ENCODE data around the gene GAA. TPM values are rescaled to one million over a fixed set of nuclear protein-coding genes. Genes with fewer than 3 reads are reported as not detected.

Gene GAA
- total RNA-seq, 3 donors from 2014 or later, result 16.1 to 18.6 (median 16.7) TPM

GRCh38 chr17:80092959-80093358 lies 8.4 kb upstream of the GAA start:
- Mint-ChIP-seq H3K27me3 (ENCODE audit: low read depth) (peaks cover 8% of the 10 kb centered on the region), H3K9me3 (no peaks in the 10 kb centered on the region), H3K4me1 (ENCODE audit: low read depth) (no peaks in the 10 kb centered on the region), H3K36me3 (ENCODE audit: insufficient read depth) (no peaks in the 10 kb centered on the region), H3K4me3 (no peak overlapping the region)
- no peak for ATAC-seq
- no peak for DNase-seq

- H3K36me3 Mint-ChIP-seq (ENCODE audit: insufficient read depth), result no peaks in the 10 kb centered on the region
- no peak overlapping the region for H3K4me3 Mint-ChIP-seq
- peaks cover 9% of the 10 kb centered on the region for H3K4me1 Mint-ChIP-seq (ENCODE audit: low read depth)
- ATAC-seq, result no peak
- no peak for DNase-seq
- H3K27me3 Mint-ChIP-seq (ENCODE audit: low read depth), result peaks cover 8% of the 10 kb centered on the region
- H3K9me3 Mint-ChIP-seq, result no peaks in the 10 kb centered on the region
Measured at GRCh38 chr17:80095038-80095843, 6.1 kb upstream of the GAA start.

- DNase-seq (no peak), ATAC-seq (no peak)
- H3K4me1 Mint-ChIP-seq (ENCODE audit: low read depth), result peaks cover 17% of the 10 kb centered on the region
- peaks cover 8% of the 10 kb centered on the region for H3K27me3 Mint-ChIP-seq (ENCODE audit: low read depth)
- H3K36me3 Mint-ChIP-seq (ENCODE audit: insufficient read depth), result no peaks in the 10 kb centered on the region
- no peak overlapping the region for H3K4me3 Mint-ChIP-seq
- H3K9me3 Mint-ChIP-seq, result no peaks in the 10 kb centered on the region
Measured at GRCh38 chr17:80095844-80096475, 5.4 kb upstream of the GAA start.

GRCh38 chr17:80096561-80097021 lies 4.8 kb upstream of the GAA start:
- Mint-ChIP-seq H3K4me1 (ENCODE audit: low read depth) (peaks cover 17% of the 10 kb centered on the region), H3K36me3 (ENCODE audit: insufficient read depth) (no peaks in the 10 kb centered on the region), H3K27me3 (ENCODE audit: low read depth) (peaks cover 8% of the 10 kb centered on the region), H3K9me3 (no peaks in the 10 kb centered on the region), H3K4me3 (no peak overlapping the region)
- ATAC-seq (no peak), DNase-seq (no peak)

GRCh38 chr17:80097127-80097621 lies 4.2 kb upstream of the GAA start:
- Mint-ChIP-seq H3K4me1 (ENCODE audit: low read depth) (peaks cover 23% of the 10 kb centered on the region), H3K36me3 (ENCODE audit: insufficient read depth) (no peaks in the 10 kb centered on the region), H3K9me3 (no peaks in the 10 kb centered on the region), H3K4me3 (no peak overlapping the region), H3K27me3 (ENCODE audit: low read depth) (peaks cover 8% of the 10 kb centered on the region)
- DNase-seq, result no peak
- ATAC-seq, result no peak

GRCh38 chr17:80097844-80098691 lies 3.3 kb upstream of the GAA start:
- Mint-ChIP-seq H3K4me1 (ENCODE audit: low read depth) (peaks cover 29% of the 10 kb centered on the region), H3K36me3 (ENCODE audit: insufficient read depth) (no peaks in the 10 kb centered on the region), H3K27me3 (ENCODE audit: low read depth) (peaks cover 8% of the 10 kb centered on the region), H3K4me3 (no peak overlapping the region), H3K9me3 (no peaks in the 10 kb centered on the region)
- ATAC-seq (no peak), DNase-seq (no peak)

GRCh38 chr17:80099291-80100034 lies 1.9 kb upstream of the GAA start:
- DNase-seq (no peak), ATAC-seq (no peak)
- peak overlapping the region; percentile 31 for H3K4me3 Mint-ChIP-seq
- H3K36me3 Mint-ChIP-seq (ENCODE audit: insufficient read depth), result no peaks in the 10 kb centered on the region
- H3K27me3 Mint-ChIP-seq (ENCODE audit: low read depth), result peaks cover 8% of the 10 kb centered on the region
- peaks cover 31% of the 10 kb centered on the region for H3K4me1 Mint-ChIP-seq (ENCODE audit: low read depth)
- no peaks in the 10 kb centered on the region for H3K9me3 Mint-ChIP-seq

GRCh38 chr17:80100035-80100323 lies 1.4 kb upstream of the GAA start:
- ATAC-seq, result no peak
- Mint-ChIP-seq H3K27me3 (ENCODE audit: low read depth) (peaks cover 8% of the 10 kb centered on the region), H3K4me3 (peak overlapping the region; percentile 83), H3K4me1 (ENCODE audit: low read depth) (peaks cover 31% of the 10 kb centered on the region), H3K9me3 (no peaks in the 10 kb centered on the region), H3K36me3 (ENCODE audit: insufficient read depth) (no peaks in the 10 kb centered on the region)
- DNase-seq, result no peak

GRCh38 chr17:80101946-80102663 lies 724 bp downstream of the GAA start:
- Mint-ChIP-seq H3K4me1 (ENCODE audit: low read depth) (peaks cover 31% of the 10 kb centered on the region), H3K4me3 (peak overlapping the region; percentile 84), H3K9me3 (no peaks in the 10 kb centered on the region), H3K36me3 (ENCODE audit: insufficient read depth) (no peaks in the 10 kb centered on the region), H3K27me3 (ENCODE audit: low read depth) (peaks cover 4% of the 10 kb centered on the region)
- DNase-seq (peak; percentile 18), ATAC-seq (peak; percentile 17 to 36)

- H3K27me3 Mint-ChIP-seq (ENCODE audit: low read depth), result no peaks in the 10 kb centered on the region
- no peak for ATAC-seq
- H3K9me3 Mint-ChIP-seq, result no peaks in the 10 kb centered on the region
- H3K4me3 Mint-ChIP-seq, result peak overlapping the region; percentile 84
- H3K4me1 Mint-ChIP-seq (ENCODE audit: low read depth), result peaks cover 31% of the 10 kb centered on the region
- no peak for DNase-seq
- H3K36me3 Mint-ChIP-seq (ENCODE audit: insufficient read depth), result no peaks in the 10 kb centered on the region
Measured at GRCh38 chr17:80102664-80103448, 1.5 kb downstream of the GAA start.

GRCh38 chr17:80103449-80104085 lies 2.2 kb downstream of the GAA start:
- no peaks in the 10 kb centered on the region for H3K36me3 Mint-ChIP-seq (ENCODE audit: insufficient read depth)
- no peaks in the 10 kb centered on the region for H3K9me3 Mint-ChIP-seq
- peaks cover 31% of the 10 kb centered on the region for H3K4me1 Mint-ChIP-seq (ENCODE audit: low read depth)
- DNase-seq, result no peak
- peak overlapping the region; percentile 45 for H3K4me3 Mint-ChIP-seq
- ATAC-seq, result no peak
- H3K27me3 Mint-ChIP-seq (ENCODE audit: low read depth), result no peaks in the 10 kb centered on the region

- no peaks in the 10 kb centered on the region for H3K9me3 Mint-ChIP-seq
- ATAC-seq, result no peak
- H3K4me1 Mint-ChIP-seq (ENCODE audit: low read depth), result peaks cover 30% of the 10 kb centered on the region
- DNase-seq, result no peak
- no peaks in the 10 kb centered on the region for H3K36me3 Mint-ChIP-seq (ENCODE audit: insufficient read depth)
- no peaks in the 10 kb centered on the region for H3K27me3 Mint-ChIP-seq (ENCODE audit: low read depth)
- no peak overlapping the region for H3K4me3 Mint-ChIP-seq
Measured at GRCh38 chr17:80104321-80104955, 3.1 kb downstream of the GAA start.

All from activated T-cell treated with anti-CD3 and anti-CD28 coated beads, Interleukin-2, amount 50 U/mL, for 4 hours (primary cell).